ENCODE data around the gene SPEN. TPM values are rescaled to one million over a fixed set of nuclear protein-coding genes. Genes with fewer than 3 reads are reported as not detected.

SPEN gene
- total and polyA plus RNA-seq, 2 of the 13 experiments (the other 11 are each of a cell fraction or from before 2014, with no cell fraction given): 4.8 to 14.0 TPM

DNA sequence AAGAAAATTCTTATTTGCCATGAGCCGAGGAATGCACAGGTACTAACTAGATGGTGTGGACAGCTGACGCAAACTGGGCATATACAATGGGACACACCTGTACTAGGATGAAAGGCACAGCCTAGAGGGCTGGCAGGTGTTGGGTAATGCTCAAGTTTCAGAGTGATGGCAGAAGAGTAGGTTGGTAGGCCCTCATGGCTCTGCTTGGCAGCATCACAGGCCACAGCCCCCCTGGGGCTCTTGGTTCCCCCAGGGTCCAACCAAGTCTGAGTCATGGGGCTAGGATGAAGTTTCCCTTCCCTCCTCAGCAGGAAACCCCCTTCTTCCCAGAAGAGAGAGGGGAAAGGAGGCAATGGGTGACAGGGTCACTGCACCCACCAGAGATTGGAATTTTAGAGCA, 35.2 kb downstream of the SPEN start (continued):
- TF ChIP-seq, protein P1, sequence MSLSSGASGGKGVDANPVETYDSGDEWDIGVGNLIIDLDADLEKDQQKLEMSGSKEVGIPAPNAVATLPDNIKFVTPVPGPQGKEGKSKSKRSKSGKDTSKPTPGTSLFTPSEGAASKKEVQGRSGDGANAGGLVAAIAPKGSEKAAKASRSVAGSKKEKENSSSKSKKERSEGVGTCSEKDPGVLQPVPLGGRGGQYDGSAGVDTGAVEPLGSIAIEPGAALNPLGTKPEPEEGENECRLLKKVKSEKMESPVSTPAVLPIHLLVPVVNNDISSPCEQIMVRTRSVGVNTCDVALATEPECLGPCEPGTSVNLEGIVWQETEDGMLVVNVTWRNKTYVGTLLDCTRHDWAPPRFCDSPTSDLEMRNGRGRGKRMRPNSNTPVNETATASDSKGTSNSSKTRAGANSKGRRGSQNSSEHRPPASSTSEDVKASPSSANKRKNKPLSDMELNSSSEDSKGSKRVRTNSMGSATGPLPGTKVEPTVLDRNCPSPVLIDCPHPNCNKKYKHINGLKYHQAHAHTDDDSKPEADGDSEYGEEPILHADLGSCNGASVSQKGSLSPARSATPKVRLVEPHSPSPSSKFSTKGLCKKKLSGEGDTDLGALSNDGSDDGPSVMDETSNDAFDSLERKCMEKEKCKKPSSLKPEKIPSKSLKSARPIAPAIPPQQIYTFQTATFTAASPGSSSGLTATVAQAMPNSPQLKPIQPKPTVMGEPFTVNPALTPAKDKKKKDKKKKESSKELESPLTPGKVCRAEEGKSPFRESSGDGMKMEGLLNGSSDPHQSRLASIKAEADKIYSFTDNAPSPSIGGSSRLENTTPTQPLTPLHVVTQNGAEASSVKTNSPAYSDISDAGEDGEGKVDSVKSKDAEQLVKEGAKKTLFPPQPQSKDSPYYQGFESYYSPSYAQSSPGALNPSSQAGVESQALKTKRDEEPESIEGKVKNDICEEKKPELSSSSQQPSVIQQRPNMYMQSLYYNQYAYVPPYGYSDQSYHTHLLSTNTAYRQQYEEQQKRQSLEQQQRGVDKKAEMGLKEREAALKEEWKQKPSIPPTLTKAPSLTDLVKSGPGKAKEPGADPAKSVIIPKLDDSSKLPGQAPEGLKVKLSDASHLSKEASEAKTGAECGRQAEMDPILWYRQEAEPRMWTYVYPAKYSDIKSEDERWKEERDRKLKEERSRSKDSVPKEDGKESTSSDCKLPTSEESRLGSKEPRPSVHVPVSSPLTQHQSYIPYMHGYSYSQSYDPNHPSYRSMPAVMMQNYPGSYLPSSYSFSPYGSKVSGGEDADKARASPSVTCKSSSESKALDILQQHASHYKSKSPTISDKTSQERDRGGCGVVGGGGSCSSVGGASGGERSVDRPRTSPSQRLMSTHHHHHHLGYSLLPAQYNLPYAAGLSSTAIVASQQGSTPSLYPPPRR (CRISPR knock-in tag; IDR thresholded peaks at IDR 0.05; ENCODE audit: borderline replicate concordance): no peak

DNA sequence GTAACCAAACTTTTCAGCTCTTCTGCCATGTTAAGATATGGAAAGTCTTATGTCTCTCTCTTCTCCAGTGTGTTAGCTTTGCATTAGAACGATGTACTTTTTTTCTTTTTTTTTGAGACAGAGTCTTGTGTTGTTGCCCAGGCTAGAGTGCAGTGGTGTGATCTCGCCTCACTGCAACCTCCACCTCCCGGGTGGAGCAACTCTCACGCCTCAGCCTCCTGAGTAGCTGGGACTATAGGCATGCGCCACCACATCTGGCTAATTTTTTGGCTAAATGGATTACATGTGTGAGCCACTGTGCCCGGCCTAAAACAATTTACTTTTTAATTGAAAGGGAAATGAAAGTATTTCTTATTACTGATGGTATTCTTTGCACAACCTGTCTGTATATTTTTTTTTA, 35.8 kb downstream of the SPEN start:
- H3K9ac ChIP-seq (ENCODE audit: insufficient read depth, low read depth, low read length): no peak overlapping the region
- FAIRE-seq: no peak
- in situ Hi-C loops (cut with HindIII; ENCODE audit: extremely low pct_ligation_motif_present, low pct_unique_long_range_greater_than_20kb) (no loop called here), intact Hi-C loops (cut with micrococcal nuclease; ENCODE audit: unreplicated experiment) (no loop called here)
- H3K4me2 ChIP-seq (ENCODE audit: low read depth, low read length): no peak overlapping the region
- H4K20me1 ChIP-seq (ENCODE audit: insufficient read depth, low read length): peaks cover 29% of the 10 kb centered on the region
- no peak overlapping the region for H3K4me3 ChIP-seq (replicated peaks in 1 of 3; ENCODE audit: insufficient read depth in 1 of 3, low read depth in 2 of 3, low read length in 3 of 3)
- BruUV-seq (replicated peaks): no TSS peak
- H3K4me1 ChIP-seq (ENCODE audit: insufficient read depth, low read length): peaks cover 20% of the 10 kb centered on the region
- no peak overlapping the region for H3K27ac ChIP-seq (ENCODE audit: extremely low read length, insufficient read depth, low read length)
- H3K9me3 ChIP-seq (ENCODE audit: low read length): no peaks in the 10 kb centered on the region
- peaks cover under 1 to 15% of the 10 kb centered on the region in 2 experiments; a peak in 4 of 5 replicates for H3K36me3 ChIP-seq (replicated peaks in 1 of 2; ENCODE audit: control insufficient read depth in 1 of 2, insufficient read depth in 2 of 2, low read length in 2 of 2)
- H3K79me2 ChIP-seq (ENCODE audit: insufficient read depth, low read length): peaks cover 89% of the 10 kb centered on the region
- H2AFZ ChIP-seq (ENCODE audit: low read length): no peak overlapping the region
- no peaks in the 10 kb centered on the region for H3K27me3 ChIP-seq (ENCODE audit: control insufficient read depth in 1 of 2, insufficient read depth in 2 of 2, low read length in 2 of 2)
- TF ChIP-seq HIVEP1 (CRISPR knock-in tag; IDR thresholded peaks at IDR 0.05) (no peak), ZNF678 (CRISPR knock-in tag; IDR thresholded peaks at IDR 0.05) (no peak), MEIS2 (CRISPR knock-in tag; IDR thresholded peaks at IDR 0.05) (no peak), ARNTL (CRISPR knock-in tag; IDR thresholded peaks at IDR 0.05) (no peak), IRX3 (CRISPR knock-in tag; IDR thresholded peaks at IDR 0.05; ENCODE audit: borderline replicate concordance, low read depth) (no peak), KMT2B (CRISPR knock-in tag; IDR thresholded peaks at IDR 0.05) (no peak), ZNF205 (CRISPR knock-in tag; IDR thresholded peaks at IDR 0.05) (no peak)
- no peak for DNase-seq (ENCODE audit: low spot score)
- ChIA-PET POLR2A (no interaction called here), CTCF (ENCODE audit: low intra/inter-chr PET ratio, low total read pairs) (no interaction called here)
- 95% methylated on average over 6 of the region's 6 CpGs for WGBS (ENCODE audit: low lambda C conversion rate)
- no peak for ATAC-seq
